ENCODE measurements around the gene WNT3A. TPM values are rescaled to one million over a fixed set of nuclear protein-coding genes. Genes with fewer than 3 reads are reported as not detected.

WNT3A gene
- total and polyA plus RNA-seq, 2 donors (not counting 3 experiments of a cell fraction or from before 2014, with no cell fraction given) = not detected

DNA sequence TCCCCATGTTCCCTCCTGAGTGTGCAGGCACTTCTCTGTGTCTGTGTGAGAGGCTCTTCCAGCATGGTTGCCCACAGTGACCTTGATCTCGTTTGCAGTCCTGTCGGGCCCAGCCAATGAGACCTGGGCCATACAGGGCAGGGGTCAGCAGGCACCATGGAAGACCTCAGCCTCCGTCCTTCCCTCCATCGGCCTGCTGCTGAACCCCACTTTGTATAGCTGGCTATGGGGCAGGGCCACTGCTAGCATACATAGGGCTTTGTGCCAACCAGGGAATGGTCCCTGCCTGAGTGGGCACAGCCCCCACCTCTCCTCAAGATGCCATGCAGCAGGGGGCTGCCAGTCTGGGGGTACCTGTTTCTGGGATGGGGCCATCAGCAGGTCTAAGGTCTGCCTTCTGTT lies 92.5 kb downstream of the WNT3A start:
- Histone ChIP-seq H3K9me3 (replicated peaks; ENCODE audit: control insufficient read depth, insufficient read depth, low read length) (peaks cover 4% of the 10 kb centered on the region), H3K9me1 (replicated peaks; ENCODE audit: control insufficient read depth, extremely low read depth, insufficient read depth, low read length) (no peaks in the 10 kb centered on the region), H3K4me1 (ENCODE audit: control insufficient read depth, extremely low read depth, insufficient read depth, low read length) (peaks cover 10% of the 10 kb centered on the region), H3K9ac (replicated peaks; ENCODE audit: extremely low read depth, insufficient read depth, low read length) (no peak overlapping the region), H3K27ac (ENCODE audit: insufficient read depth, low read depth, low read length) (no peak overlapping the region), H4K20me1 (replicated peaks; ENCODE audit: control insufficient read depth, extremely low read depth, insufficient read depth, low read length) (peaks cover 14% of the 10 kb centered on the region), H2AFZ (ENCODE audit: low read depth, low read length) (no peak overlapping the region), H3K4me2 (ENCODE audit: insufficient read depth, low read length) (no peak overlapping the region), H3K27me3 (ENCODE audit: control insufficient read depth in 2 of 2, insufficient read depth in 2 of 2, low read length in 2 of 2) (no peaks in the 10 kb centered on the region), H3K4me3 (replicated peaks in 1 of 3; ENCODE audit: insufficient read depth in 1 of 3, low read depth in 1 of 3, low read length in 3 of 3) (no peak overlapping the region), H3K36me3 (ENCODE audit: control insufficient read depth in 2 of 2, extremely low read depth in 1 of 2, insufficient read depth in 2 of 2, low read length in 2 of 2) (peaks cover 10 to 36% of the 10 kb centered on the region in 2 experiments), H3K79me2 (ENCODE audit: control insufficient read depth, insufficient read depth, low read length) (peaks cover 61% of the 10 kb centered on the region)
- POLR2A ChIA-PET = no interaction called here
- CTCF ChIA-PET = no interaction called here
- BruUV-seq (replicated peaks) = no TSS peak
- intact Hi-C loops (cut with micrococcal nuclease) = no loop called here
- dilution Hi-C loops (cut with MboI; ENCODE audit: extremely low pct_ligation_motif_present, low sequenced_read_pairs) = no loop called here
- DNase-seq (ENCODE audit: low read depth, low spot score) (no peak), FAIRE-seq (no peak)
- TF ChIP-seq POLR2A (IDR thresholded peaks at IDR 0.05; ENCODE audit: low read depth, low read length) = no peak
- TF ChIP-seq GATA2 (IDR thresholded peaks at IDR 0.05; ENCODE audit: insufficient read depth, insufficient read length, low read depth, low read length) = no peak
- TF ChIP-seq, protein P1, sequence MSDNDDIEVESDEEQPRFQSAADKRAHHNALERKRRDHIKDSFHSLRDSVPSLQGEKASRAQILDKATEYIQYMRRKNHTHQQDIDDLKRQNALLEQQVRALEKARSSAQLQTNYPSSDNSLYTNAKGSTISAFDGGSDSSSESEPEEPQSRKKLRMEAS (IDR thresholded peaks at IDR 0.05; ENCODE audit: insufficient read depth, insufficient read length) = no peak
- TF ChIP-seq EZH2 (IDR thresholded peaks at IDR 0.05; ENCODE audit: borderline replicate concordance, low read depth, low read length, severe bottlenecking) = no peak
- TF ChIP-seq JUN (IDR thresholded peaks at IDR 0.05; ENCODE audit: borderline replicate concordance, insufficient read depth, insufficient read length, low read depth) = no peak
- no peak for TF ChIP-seq FOS (IDR thresholded peaks at IDR 0.05; ENCODE audit: borderline replicate concordance, insufficient read depth, low read length)
- no peak for TF ChIP-seq CTCF (IDR thresholded peaks at IDR 0.05; ENCODE audit: extremely low read depth in 1 of 2, insufficient read depth in 1 of 2, low read depth in 1 of 2, low read length in 2 of 2)
- TF ChIP-seq POLR2AphosphoS5 (IDR thresholded peaks at IDR 0.05; ENCODE audit: insufficient read depth, low read depth, low read length) = no peak
- TF ChIP-seq MYC (IDR thresholded peaks at IDR 0.05; ENCODE audit: low read depth, low read length) = no peak

All from endothelial cell of umbilical vein (primary cell).